AML-193 (cell line): ENCODE measurements around the gene TSPAN14.
"Not testable (repeated sequence)": the region's sequence is repeated elsewhere in the genome, so short reads cannot be mapped to it uniquely, and the experiment has no call there.

Source experiments
- DNase-seq, 2 experiments: peaks; one replicate each; lab custom pipeline; 2025; lab: John Stamatoyannopoulos, UW

The TSPAN14 gene

DNA sequence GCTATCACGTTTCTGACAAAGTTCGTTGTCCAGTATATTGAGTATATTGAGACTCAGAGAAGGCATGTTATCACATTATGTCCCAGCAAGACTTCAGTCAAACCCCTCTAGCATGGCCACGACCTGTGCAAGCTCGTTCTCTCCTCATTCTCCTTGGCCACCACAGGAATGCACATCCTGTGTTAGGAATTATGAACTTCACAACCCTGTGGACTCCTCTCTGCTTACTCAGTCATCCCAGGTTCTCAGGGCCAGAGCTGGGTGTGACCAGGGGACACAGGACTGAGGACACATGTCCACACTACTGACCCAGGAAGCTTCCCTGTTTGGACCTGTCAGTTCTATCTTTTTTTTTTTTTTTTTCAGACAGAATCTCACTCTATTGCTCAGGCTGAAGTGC is 87.9 kb downstream of the TSPAN14 start:
- DNase-seq, result no peak

DNA sequence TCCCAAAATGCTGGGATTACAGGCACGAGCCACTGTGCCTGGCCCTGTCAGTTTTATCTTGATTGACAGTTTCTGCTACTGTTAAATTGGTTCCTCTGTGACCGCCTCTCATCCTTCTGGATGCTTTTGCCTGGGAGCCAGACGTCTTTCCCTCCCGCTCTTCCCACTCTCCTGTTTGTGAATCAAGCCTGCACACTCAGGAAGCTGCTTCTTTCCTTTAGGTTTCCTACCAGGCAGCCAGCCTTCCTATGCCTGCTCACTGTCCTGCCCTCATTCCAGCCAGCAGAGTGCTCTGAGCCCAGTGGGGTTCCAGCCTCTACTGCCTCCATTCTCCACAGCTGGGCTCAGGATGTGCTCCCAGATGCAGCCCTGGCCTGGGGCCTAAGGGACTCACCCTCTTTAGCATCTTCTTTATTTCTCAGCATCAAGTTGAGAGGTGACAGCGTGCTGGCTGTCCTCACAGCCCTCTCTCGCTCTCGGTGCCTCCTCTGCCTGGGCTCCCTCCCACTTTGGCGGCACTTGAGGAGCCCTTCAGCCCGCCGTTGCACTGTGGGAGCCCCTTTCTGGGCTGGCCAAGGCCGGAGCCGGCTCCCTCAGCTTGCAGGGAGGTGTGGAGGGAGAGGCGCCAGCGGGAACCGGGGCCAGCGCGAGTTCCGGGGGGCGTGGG is 88.7 kb downstream of the TSPAN14 start:
- DNase-seq, result no peak

DNA sequence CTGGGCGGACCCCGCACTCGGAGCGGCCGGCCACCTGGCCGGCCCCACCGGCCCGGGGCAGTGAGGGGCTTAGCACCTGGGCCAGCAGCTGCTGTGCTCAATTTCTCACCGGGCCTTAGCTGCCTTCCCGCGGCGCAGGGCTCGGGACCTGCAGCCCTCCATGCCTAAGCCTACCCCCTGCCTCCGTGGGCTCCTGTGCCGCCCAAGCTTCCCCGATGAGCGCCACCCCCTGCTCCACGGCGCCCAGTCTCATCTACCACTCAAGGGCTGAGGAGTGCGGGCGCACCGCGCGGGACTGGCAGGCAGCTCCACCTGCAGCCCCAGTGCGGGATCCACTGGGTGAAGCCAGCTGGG is 89.2 kb downstream of the TSPAN14 start:
- DNase-seq, result not testable (repeated sequence)

DNA sequence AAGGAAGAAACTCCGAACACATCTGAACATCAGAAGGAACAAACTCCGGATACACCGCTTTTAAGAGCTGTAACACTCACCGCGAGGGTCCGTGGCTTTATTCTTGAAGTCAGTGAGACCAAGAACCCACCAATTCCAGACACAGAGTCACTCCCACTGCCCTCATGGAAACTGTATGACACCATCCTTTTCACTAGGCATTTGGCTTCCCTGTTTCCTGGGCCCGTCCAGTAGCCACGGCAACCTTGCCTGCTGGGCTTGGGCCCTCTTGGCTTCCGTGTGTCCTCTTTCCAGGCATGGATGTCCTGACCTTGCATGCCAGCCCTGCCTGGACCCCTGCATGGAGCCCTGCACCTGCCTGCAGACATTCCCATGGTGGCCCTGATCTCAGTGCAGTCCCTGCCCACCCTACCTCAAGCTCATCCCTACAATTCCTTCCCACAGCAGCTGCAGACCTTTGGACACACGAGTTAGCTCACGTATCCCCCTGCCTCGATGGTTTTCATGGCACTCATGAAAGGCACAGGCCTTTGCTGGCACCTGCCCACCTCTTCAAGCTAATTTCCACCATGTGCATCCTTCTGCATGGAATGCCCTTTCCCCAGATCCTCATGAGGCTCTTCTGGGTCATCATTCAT is 90.3 kb downstream of the TSPAN14 start:
- DNase-seq, result no peak

DNA sequence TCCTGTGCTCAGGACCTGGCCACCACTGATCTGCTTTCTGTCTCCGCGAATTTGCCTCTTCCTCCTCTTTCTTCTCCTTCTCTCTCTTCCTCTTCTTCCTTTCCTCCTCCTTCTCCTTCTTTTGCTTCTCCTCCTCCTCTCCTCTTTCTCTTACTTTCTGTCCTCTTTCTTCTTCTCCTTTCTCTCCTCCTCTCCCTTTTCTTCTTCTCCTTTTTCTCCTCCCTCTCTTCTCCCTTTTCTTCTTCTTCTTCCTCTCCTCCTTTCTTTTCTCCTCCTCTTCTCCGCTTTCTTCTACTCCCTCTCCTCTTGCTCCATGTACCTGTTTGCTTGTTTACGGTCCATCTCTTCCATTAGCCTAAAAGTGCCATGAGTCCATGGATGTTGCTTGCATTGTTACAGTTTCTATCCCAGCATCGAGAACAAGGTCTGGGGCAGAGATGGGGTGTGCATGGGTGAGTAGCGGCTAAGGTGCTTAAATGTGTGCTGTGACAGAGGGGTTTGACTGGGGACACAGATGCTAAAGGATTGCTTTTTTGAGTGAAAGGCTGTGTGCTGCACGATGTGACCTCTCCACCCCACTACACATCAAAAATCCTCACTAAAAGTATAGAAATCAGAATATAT is 91.3 kb downstream of the TSPAN14 start:
- no peak for DNase-seq

DNA sequence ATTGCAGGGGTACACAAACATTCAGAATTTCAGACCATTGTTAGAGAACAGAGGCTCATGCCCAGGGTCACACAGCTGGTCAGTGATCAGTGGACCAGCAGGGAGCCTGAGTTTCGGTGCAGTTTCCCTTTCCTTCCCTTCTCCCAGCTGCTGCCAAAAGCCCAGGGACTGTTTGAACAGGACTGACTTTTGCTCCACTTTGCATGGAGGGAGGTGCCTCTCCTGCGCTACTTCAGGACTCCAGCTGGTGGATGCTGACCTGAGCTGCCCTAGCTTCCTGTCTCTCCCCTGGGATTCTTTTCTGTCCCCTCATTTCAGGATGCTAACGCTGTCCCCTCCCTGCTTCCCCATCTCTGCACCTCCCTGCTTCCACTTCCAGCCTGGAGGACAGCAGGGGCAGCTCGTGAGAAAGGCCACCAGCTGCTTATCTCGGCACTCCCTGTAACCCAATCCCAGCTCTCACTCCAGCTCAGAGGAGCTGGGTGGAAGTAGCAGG is 98.1 kb downstream of the TSPAN14 start:
- DNase-seq, result no peak

DNA sequence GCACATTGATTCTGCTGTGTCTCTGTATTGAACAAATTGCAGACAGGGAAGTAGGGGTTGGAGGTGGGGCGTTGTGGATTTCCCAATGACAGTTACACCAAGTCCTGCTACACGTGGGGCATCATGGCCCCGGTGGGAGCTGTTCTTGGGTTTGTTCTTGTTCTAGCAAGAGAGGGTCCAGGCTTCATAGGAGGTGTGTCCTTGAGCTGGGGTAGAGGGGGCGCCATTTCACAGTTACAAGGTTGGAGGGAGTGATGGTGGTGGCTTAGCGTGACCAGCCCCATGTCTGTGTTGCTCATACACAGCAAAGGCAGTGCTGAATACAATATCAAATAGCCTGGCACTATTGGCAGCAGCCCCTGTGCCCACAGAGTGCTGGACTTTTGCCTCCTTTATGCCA is 99.3 kb downstream of the TSPAN14 start:
- no peak for DNase-seq

DNA sequence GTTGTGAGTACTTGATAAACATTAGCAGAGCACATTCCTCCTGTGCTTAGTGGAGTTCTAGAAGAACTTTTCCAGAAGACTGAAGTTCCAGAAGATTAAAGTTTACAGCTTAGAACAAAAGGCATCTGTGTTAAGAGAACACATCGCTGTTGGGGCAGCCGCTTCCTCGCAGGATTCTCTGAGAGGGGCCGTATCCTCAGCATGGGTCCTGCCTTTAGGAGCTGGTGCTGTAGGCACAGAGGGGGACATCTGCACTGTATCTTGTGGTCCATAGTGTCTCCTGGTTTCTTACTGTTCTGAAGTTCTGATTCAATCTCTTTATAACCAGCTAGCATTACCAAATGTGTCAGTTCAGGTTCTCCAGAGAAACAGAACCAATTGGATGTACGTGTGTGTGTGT is 99.9 kb downstream of the TSPAN14 start:
- DNase-seq, result no peak

DNA sequence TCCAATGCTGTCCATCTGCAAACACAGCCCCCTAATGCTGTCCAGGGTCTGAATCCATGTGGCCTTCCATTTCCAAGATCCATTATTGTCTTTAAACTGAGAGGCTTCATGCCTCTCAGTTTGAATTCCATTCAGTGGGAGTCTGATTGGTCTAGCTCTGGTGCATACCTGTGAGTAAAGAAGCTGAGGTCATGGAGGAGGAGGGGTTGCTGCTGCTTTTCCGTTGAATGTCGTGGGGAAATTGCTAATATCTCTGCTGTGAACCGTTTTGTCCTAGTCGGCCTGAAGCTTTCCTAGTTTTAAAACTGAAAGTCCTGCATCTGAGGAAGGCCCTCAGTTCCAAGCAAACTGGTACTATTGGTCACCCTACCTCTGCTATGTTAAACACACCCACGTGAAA is 101.3 kb downstream of the TSPAN14 start:
- DNase-seq, result no peak

DNA sequence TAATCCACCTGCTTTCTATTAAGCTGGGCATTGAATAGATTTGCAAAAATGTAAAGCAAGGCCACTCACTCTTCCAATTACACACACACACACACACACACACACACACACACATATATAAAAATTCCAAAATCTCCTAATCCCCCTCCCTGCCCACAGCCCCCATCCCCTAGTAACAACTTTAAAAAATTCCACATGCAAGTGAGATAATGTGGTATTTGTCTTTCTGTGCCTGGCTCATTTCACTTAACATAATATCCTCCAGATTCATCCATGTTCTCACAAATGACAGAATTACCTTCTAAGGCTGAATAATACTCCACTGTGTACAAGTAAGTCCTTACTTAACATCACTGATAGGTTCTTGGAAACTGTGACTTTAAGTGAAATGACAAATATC is 107.8 kb downstream of the TSPAN14 start:
- DNase-seq, result no peak

DNA sequence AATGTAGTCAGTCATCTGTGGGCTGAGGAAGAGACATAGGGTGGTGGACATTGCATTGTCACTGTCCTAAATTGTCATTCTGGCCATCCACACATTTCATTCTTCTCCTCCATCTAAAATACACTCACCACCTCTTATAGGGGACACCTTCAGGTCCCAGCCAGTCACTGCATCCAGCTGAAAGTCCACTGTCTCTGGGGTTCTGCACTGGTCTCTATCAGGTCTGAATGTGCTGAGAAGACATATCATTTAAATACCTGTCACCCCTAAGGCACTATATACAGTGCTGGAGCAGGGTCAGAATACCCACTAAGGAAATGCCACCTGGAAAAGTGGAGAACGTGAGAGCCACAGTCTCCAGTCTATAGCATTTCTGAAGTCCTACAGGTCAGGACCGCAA is 113.2 kb downstream of the TSPAN14 start:
- DNase-seq, result no peak

DNA sequence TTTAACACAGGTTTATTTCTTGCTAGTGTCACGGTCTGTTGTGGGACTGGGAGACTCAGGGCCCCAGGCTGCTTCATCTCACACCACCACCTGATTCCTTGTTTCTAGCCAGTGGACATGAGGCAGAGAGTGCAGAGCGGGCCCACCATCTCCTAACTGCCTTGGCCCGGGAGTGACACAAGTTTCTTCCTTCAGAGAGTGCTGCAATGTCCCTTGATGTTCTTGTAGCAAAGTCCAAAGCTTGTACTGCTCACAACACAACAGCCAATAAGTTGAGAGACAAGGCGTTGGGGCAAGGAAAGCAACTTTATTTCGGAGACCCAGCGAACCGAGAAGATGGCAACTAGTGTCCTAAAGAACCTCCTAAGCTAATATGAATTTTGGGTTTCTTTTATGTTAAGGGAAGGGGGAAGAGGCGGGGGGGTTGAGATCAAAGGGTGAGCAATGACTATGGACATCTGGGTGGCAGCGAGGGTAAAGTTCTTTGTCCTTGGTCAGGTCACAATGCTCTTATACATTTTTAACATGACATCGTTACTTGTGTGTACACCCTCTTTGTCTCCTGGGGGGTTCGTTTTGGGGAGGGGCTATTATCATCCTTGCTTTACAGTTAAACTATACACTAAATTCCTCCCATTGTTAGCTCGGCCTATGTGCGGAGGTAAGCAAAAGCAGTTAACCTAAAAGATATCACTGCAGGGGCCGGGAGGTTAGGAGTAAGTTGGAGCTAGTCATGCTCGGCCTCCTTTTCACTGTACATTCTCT is 115.2 kb downstream of the TSPAN14 start:
- DNase-seq, result no peak

DNA sequence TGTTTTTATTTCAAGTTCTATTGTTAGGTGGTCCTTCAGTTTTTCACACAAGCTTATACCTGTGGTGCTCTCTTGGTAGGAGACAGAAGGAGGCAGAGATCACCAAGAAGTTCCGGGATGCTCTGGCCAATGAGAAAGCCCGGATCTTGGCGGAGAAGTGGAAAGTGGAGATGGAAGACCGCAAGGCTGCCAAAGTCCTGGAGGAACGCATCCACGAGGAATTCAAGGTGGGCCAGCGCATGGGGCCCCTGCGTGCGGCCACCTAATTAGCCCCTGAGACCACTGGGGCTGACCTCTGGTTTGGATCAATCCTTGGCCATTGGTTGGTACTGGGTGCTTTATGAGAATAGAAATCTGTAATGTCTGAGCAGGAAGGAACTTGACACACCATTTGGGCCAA is 117.2 kb downstream of the TSPAN14 start:
- no peak for DNase-seq

DNA sequence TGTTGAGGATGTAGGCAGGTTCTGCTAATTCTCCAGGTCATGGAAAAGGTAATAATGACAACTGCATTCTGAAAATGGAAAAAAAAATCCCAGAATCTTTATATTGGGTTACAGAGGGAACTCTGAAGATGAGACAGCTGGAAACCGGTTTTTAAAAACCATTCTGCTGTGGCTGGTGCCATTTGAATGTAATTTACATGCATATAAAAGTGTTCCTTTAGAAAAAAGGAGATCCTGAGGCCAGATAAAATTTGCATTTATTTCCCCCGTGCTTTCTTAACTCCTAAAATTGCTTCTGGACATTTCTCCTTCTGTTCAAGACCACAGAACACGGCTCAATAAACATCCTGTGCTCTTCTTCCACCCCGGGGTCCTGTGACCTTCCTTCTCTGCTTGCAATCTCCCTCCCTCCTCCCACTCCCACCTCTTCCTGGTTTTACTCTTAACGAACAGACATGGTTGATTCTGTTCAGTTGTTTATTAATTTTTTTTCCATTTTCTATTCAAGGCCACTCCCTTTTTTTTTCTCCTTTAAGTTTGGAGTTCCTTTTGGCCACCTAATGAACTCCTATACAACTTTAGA is 125.2 kb downstream of the TSPAN14 start:
- DNase-seq, result no peak

DNA sequence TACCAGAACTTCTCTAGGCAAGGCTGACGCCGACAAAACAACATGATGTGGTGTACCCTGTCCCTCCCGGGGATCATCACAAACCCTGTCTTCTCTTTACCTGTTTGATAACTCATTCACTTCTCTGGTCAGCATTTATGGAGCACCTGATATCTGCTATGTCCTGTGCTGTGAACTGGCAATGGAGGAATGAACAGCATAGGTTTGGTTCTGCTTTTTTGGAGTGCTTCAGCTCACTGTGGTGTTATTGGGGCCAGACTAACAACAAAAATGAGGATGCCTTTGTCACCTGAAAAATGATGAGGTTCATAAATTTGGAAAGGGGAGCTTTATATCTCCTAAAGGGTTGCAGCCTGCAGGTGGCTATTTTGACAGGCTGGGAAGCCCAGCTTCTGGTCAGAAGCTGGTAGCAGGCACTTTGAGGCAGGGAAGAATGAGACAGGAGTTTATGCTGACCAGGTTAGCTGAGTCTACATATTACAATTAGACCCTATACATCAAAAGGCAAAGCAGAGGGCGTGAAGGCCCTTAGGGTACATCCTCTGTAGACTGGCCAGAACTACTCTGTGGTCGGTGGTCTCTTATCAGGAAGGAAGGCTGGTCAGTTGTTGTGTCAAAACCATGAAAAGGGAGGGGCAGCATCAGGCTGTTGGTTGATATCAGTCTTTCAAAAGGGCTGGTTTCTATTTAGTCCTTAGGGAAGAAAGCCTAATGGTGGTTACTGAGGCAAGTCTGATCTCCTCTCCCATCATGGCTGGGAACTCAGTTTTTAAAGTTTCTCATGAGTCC is 125.9 kb downstream of the TSPAN14 start:
- DNase-seq, result no peak

DNA sequence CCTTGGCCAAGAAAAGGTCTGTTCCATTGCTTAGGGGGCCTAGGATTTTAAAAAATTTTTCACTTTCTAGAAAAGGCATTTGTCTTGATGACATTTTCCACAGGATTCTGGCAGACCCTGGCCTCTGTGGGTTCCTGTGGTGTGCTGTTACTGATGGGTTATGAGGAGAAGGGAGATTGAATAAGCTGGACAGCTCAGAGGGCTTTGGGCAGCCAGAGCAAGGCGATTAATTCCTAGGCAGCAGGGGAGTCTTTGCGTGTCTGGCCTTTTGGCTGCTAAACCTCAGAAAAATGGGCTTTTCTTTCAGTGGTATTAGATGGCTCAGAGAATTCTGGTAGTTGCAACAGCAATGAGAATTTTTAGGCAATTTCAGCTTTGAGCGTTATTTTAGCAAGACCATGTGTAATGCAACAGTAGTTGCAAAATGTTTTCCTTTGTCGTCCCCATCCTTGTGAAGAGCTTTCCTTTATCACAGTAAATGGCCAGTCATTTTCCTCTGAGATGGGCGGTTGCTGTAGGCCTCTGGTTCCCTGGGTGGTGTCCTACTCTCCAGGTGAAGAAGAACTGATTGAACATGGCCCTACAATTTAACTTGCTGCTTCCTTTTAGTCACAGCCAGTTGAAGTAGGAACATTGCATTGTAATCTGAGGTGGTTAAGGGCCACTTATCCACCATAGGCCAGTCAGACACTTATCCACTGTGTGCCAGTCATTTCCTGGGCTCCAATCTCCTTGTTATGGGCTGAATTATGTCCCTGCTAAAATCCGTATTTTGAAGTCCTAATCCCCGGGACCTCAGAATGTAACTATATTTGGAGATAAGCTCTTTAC is 126.7 kb downstream of the TSPAN14 start:
- DNase-seq, result peak; percentile 13 to 27

DNA sequence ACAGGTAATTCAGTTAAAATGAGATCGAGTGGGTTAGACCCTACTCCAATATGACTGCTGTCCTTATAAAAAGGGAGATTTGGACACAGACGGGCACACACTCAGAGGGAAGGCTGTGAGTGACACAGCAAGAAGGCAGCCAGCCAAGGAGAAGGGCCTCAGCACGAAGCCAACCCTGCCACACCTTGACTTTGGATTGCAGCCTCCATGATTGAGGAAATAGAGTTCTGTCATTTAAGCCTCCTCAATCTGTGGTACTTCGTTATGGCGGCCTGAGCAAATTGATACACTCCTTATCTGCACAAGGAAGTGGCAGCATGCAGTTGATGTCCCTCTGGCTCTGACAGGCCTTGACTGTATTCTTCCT is 127.3 kb downstream of the TSPAN14 start:
- no peak for DNase-seq

DNA sequence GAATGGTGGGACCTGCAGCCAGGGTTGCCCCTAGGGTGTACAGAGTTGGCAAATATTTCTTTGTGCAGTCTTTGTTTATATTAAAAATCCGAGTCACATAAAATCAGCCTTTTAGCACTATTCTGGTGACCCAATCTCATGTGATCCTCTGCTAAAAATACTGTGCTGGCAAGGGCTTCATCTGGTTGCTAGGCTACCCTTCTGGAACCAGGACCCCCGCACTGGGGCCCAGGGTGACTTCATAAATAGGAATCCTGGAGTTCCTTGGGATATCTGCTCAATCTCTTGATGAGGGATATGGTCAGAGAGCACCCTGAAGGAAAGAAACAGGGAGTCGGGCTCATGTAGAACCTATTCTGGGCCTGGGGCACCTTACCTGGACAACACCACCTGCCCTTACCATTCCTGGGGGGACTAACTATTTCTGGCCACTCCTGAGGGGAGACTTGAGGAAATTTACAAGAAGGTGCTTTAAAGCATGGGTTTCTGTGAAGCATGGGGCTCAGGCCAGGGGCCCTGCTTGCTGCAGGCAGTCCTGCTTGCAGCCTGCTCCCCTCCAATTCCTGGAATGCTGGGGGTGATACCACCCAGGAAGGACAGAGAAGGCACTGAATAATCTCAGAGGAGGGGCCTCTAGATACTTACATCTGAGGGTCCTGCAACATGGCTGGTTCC is 128.3 kb downstream of the TSPAN14 start:
- no peak for DNase-seq
